ENCODE data around the gene BLM. TPM values are rescaled to one million over a fixed set of nuclear protein-coding genes. Genes with fewer than 3 reads are reported as not detected.

Gene BLM
- total and polyA plus RNA-seq, 2 of the 8 experiments (the other 6 are each of a cell fraction or from before 2014, with no cell fraction given), result 15.2 to 46.7 TPM

- Histone ChIP-seq H3K23ac (ENCODE audit: insufficient read length) (no peak overlapping the region), H4K5ac (ENCODE audit: insufficient read length, low read depth, low read length) (no peak overlapping the region), H4K20me1 (replicated peaks in 1 of 2; ENCODE audit: control insufficient read depth in 1 of 2, insufficient read depth in 2 of 2, low read length in 2 of 2) (no peaks in the 10 kb centered on the region), H3K27me3 (replicated peaks in 1 of 4; ENCODE audit: control insufficient read depth in 3 of 4, extremely low read depth in 1 of 4, insufficient read depth in 3 of 4, low read length in 3 of 4) (no peaks in the 10 kb centered on the region), H4K8ac (ENCODE audit: extremely low read depth, insufficient read depth, low read length) (no peak overlapping the region), H3K27ac (ENCODE audit: low read depth, low read length) (no peak overlapping the region), H3K18ac (ENCODE audit: extremely low read depth, low read length) (no peak overlapping the region), H3K23me2 (ENCODE audit: low read depth, low read length) (no peaks in the 10 kb centered on the region), H2AFZ (ENCODE audit: low read length) (no peak overlapping the region), H3K9me3 (ENCODE audit: insufficient read depth in 2 of 2, low read depth in 1 of 2, low read length in 1 of 2) (no peaks in the 10 kb centered on the region), H2BK5ac (ENCODE audit: low read depth, low read length) (no peak overlapping the region), H3K4me1 (replicated peaks in 1 of 4; ENCODE audit: control insufficient read depth in 3 of 4, insufficient read depth in 4 of 4, low read length in 3 of 4) (no peaks in the 10 kb centered on the region), H2BK20ac (ENCODE audit: low read length) (no peak overlapping the region), H3K56ac (replicated peaks; ENCODE audit: insufficient read length, low read depth, low read length) (no peak overlapping the region), H3K9ac (replicated peaks in 1 of 4; ENCODE audit: extremely low read depth in 1 of 4, low read depth in 3 of 4, low read length in 3 of 4) (no peak overlapping the region), H3K4me3 (ENCODE audit: extremely low read depth in 1 of 4, insufficient read depth in 2 of 4, low read depth in 3 of 4, low read length in 4 of 4) (no peak overlapping the region), H3K36me3 (ENCODE audit: control insufficient read depth in 2 of 4, insufficient read depth in 4 of 4, low read length in 3 of 4) (no peaks in the 10 kb centered on the region), H2BK15ac (ENCODE audit: low read length) (no peak overlapping the region), H2BK120ac (replicated peaks; ENCODE audit: low read depth, low read length) (no peak overlapping the region), H2AK5ac (ENCODE audit: low read depth, low read length) (no peak overlapping the region), H3K4ac (replicated peaks; ENCODE audit: insufficient read length, low read depth, low read length) (no peak overlapping the region), H3K79me1 (ENCODE audit: low read depth, low read length) (no peaks in the 10 kb centered on the region), H3K14ac (ENCODE audit: insufficient read length) (no peak overlapping the region), H3K4me2 (ENCODE audit: insufficient read depth in 1 of 2, low read depth in 2 of 2, low read length in 2 of 2) (no peak overlapping the region), H4K91ac (replicated peaks; ENCODE audit: insufficient read length, low read length) (no peak overlapping the region), H2BK12ac (ENCODE audit: low read depth, low read length) (no peak overlapping the region), H3K79me2 (ENCODE audit: control insufficient read depth in 1 of 2, insufficient read depth in 2 of 2, low read length in 2 of 2) (no peaks in the 10 kb centered on the region)
- DNase-seq (ENCODE audit: low read depth in 1 of 2, low spot score in 2 of 2) (no peak), FAIRE-seq (no peak)
- ChIA-PET POLR2A (ENCODE audit: partially characterized antibody) (no interaction called here), CTCF (ENCODE audit: partially characterized antibody) (interaction anchor here (0.6 to 1.3 kb wide), 3 partner anchors 11 to 282 kb away, joined by 3 to 4 read pairs (median 3); no protein-coding TSS in a partner anchor)
- TF ChIP-seq BCL11A (IDR thresholded peaks at IDR 0.05; ENCODE audit: low read depth in 2 of 2, low read length in 2 of 2), result no peak
- TF ChIP-seq YY1 (IDR thresholded peaks at IDR 0.05; ENCODE audit: low read depth, low read length), result no peak
- TF ChIP-seq RFX5 (IDR thresholded peaks at IDR 0.05; ENCODE audit: borderline replicate concordance, low read depth, low read length), result no peak
- no peak for TF ChIP-seq HDAC2 (IDR thresholded peaks at IDR 0.05; ENCODE audit: borderline replicate concordance in 1 of 2, low read depth in 2 of 2, low read length in 2 of 2)
- no peak for TF ChIP-seq CREB1 (IDR thresholded peaks at IDR 0.05)
- 91% methylated on average over 5 of the region's 5 CpGs; no CpG with 5 or more reads in 1 of the 2 experiments for WGBS, 2 experiments (ENCODE audit: extremely low coverage in 1 of 2, insufficient coverage in 1 of 2, insufficient read length in 1 of 2, insufficient replicate concordance in 2 of 2, low coverage in 1 of 2, low lambda C conversion rate in 2 of 2, missing lambda C conversion rate in 1 of 2)
Measured at GRCh38 chr15:90675464-90675863, 41.7 kb upstream of the BLM start.

Measured in H1 (cell line).